ENCODE data around the gene SYS1. TPM values are rescaled to one million over a fixed set of nuclear protein-coding genes. Genes with fewer than 3 reads are reported as not detected.

SYS1 gene
- total RNA-seq, 1 experiment from 2014 or later: 20.5 TPM

DNA sequence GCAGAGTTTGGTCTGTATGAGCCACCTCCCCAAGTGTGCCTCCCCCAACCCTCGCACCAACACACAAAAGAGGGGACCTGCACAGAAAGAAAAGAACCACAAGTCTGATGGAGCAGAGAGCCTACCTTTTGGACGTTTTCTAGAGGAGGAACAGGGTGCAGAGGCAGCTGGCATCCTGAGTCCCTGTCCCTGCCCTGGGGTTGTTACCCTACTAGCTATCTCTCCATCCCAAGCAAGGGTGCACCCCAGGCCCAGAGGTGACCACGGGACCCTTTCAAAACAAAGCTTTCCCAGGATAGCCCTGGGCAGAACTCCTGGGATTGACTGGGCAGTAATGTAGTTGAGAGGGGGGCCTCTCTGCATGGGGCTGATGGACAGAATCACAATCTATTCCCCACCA lies 45.1 kb upstream of the SYS1 start:
- Histone ChIP-seq H3K79me2 (ENCODE audit: insufficient read depth, low read length) (no peaks in the 10 kb centered on the region), H3K4me2 (ENCODE audit: low read length) (no peak overlapping the region), H3K27me3 (ENCODE audit: insufficient read depth, low read length) (no peaks in the 10 kb centered on the region), H2AFZ (ENCODE audit: low read depth, low read length, poor library complexity, severe bottlenecking) (no peak overlapping the region), H3K4me3 (replicated peaks in 1 of 2; ENCODE audit: low read depth in 1 of 2, low read length in 2 of 2) (no peak overlapping the region), H4K20me1 (ENCODE audit: insufficient read depth) (no peaks in the 10 kb centered on the region), H3K9me2 (ENCODE audit: insufficient read depth) (no peaks in the 10 kb centered on the region), H3K4me1 (ENCODE audit: control insufficient read depth in 1 of 2, insufficient read depth in 2 of 2, low read length in 2 of 2) (no peaks in the 10 kb centered on the region), H3K9ac (ENCODE audit: low read length) (no peak overlapping the region), H3K27ac (ENCODE audit: low read depth, low read length) (no peak overlapping the region), H3K9me3 (ENCODE audit: control insufficient read depth in 1 of 2, insufficient read depth in 1 of 2, low read depth in 1 of 2, low read length in 2 of 2) (no peaks in the 10 kb centered on the region), H3K36me3 (ENCODE audit: control insufficient read depth in 1 of 2, insufficient read depth in 2 of 2, low read length in 2 of 2) (no peaks in the 10 kb centered on the region)
- ChIA-PET POLR2A (interaction anchor here (1.8 kb wide), 1 partner anchor 119 kb away, joined by 4 read pairs; no protein-coding TSS in a partner anchor), RAD21 (ENCODE audit: low non-redundant PET in 1 of 2, low total read pairs in 2 of 2, uncharacterized antibody in 2 of 2, unreplicated experiment in 2 of 2) (no interaction called here), CTCF (interaction anchor here (1.6 to 6.9 kb wide), 2 partner anchors 12 to 120 kb away, joined by 5 to 100 read pairs; no protein-coding TSS in a partner anchor)
- no peak for ATAC-seq
- no peak for TF ChIP-seq CEBPB (IDR thresholded peaks at IDR 0.05; ENCODE audit: low read depth)
- TF ChIP-seq, protein P1, sequence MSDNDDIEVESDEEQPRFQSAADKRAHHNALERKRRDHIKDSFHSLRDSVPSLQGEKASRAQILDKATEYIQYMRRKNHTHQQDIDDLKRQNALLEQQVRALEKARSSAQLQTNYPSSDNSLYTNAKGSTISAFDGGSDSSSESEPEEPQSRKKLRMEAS (IDR thresholded peaks at IDR 0.05): no peak
- intact Hi-C loops (cut with micrococcal nuclease): no loop called here
- no peak for DNase-seq (ENCODE audit: low read depth, low spot score)
- BruUV-seq (replicated peaks): no TSS peak

DNA sequence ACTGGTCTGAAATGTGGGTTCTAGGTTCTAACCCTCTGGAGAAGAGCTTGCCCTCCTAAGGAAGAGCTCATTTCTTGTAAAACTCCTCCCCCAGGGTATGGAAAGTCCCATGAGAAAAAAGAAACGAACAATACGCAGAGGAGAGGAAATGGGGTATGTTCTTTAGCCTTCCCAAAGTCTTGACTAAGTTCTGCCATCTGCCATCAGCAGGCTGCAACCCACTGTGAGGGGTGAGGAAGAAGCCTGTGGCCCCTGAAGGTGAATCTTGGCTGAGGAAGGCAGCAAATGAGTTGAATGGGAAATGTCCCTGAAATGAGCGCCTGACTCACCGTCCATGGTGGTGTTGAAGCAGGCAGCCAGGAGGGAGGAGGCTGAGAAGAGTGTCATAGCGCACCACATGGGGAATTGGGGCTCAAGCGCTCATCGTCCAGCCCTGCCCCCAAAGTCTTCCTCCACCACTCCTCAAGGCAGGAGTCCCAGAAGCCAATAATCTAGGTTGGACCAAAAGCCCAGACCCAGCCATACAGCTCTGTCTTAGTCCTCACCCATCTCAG lies 44.5 kb upstream of the SYS1 start:
- Histone ChIP-seq H2AFZ (ENCODE audit: low read depth, low read length, poor library complexity, severe bottlenecking) (no peak overlapping the region), H3K9ac (ENCODE audit: low read length) (no peak overlapping the region), H3K79me2 (ENCODE audit: insufficient read depth, low read length) (no peaks in the 10 kb centered on the region), H3K9me2 (ENCODE audit: insufficient read depth) (no peaks in the 10 kb centered on the region), H3K4me3 (replicated peaks in 1 of 2; ENCODE audit: low read depth in 1 of 2, low read length in 2 of 2) (no peak overlapping the region), H3K27me3 (ENCODE audit: insufficient read depth, low read length) (no peaks in the 10 kb centered on the region), H3K27ac (ENCODE audit: low read depth, low read length) (no peak overlapping the region), H3K4me2 (ENCODE audit: low read length) (no peak overlapping the region), H3K36me3 (ENCODE audit: control insufficient read depth in 1 of 2, insufficient read depth in 2 of 2, low read length in 2 of 2) (no peaks in the 10 kb centered on the region), H3K9me3 (ENCODE audit: control insufficient read depth in 1 of 2, insufficient read depth in 1 of 2, low read depth in 1 of 2, low read length in 2 of 2) (no peaks in the 10 kb centered on the region), H4K20me1 (ENCODE audit: insufficient read depth) (no peaks in the 10 kb centered on the region), H3K4me1 (ENCODE audit: control insufficient read depth in 1 of 2, insufficient read depth in 2 of 2, low read length in 2 of 2) (no peaks in the 10 kb centered on the region)
- intact Hi-C loops (cut with micrococcal nuclease): no loop called here
- DNase-seq (ENCODE audit: low read depth, low spot score): no peak
- ChIA-PET POLR2A (interaction anchor here (1.7 to 1.8 kb wide), 2 partner anchors 26 to 119 kb away, joined by 4 to 6 read pairs; no protein-coding TSS in a partner anchor), CTCF (interaction anchor here (0.6 to 6.9 kb wide), 8 partner anchors 11 to 453 kb away, joined by 3 to 100 read pairs (median 4); partner anchors contain the start of gene RBPJL), RAD21 (ENCODE audit: low non-redundant PET in 1 of 2, low total read pairs in 2 of 2, uncharacterized antibody in 2 of 2, unreplicated experiment in 2 of 2) (interaction anchor here in 1 of 2 experiments (1.8 kb wide), 1 partner anchor 118 kb away, joined by 11 read pairs; no protein-coding TSS in a partner anchor)
- BruUV-seq (replicated peaks): no TSS peak
- ATAC-seq: no peak
- TF ChIP-seq, protein P2, sequence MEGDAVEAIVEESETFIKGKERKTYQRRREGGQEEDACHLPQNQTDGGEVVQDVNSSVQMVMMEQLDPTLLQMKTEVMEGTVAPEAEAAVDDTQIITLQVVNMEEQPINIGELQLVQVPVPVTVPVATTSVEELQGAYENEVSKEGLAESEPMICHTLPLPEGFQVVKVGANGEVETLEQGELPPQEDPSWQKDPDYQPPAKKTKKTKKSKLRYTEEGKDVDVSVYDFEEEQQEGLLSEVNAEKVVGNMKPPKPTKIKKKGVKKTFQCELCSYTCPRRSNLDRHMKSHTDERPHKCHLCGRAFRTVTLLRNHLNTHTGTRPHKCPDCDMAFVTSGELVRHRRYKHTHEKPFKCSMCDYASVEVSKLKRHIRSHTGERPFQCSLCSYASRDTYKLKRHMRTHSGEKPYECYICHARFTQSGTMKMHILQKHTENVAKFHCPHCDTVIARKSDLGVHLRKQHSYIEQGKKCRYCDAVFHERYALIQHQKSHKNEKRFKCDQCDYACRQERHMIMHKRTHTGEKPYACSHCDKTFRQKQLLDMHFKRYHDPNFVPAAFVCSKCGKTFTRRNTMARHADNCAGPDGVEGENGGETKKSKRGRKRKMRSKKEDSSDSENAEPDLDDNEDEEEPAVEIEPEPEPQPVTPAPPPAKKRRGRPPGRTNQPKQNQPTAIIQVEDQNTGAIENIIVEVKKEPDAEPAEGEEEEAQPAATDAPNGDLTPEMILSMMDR (IDR thresholded peaks at IDR 0.05 in 2 of 3, conservative IDR thresholded peaks at IDR 0.05 in 1 of 3; ENCODE audit: borderline replicate concordance in 1 of 3, insufficient read depth in 1 of 3, low read depth in 2 of 3, low read length in 2 of 3): no peak
- no peak for TF ChIP-seq EGR1 (IDR thresholded peaks at IDR 0.05; ENCODE audit: low read depth)
- no peak for TF ChIP-seq CBX3 (IDR thresholded peaks at IDR 0.05; ENCODE audit: low read depth)
- no peak for TF ChIP-seq YY1 (IDR thresholded peaks at IDR 0.05; ENCODE audit: extremely low read depth, insufficient replicate concordance, low read depth, low read length)
- TF ChIP-seq SRF (IDR thresholded peaks at IDR 0.05; ENCODE audit: low read depth): no peak
- TF ChIP-seq ELF1 (IDR thresholded peaks at IDR 0.05; ENCODE audit: borderline replicate concordance, low read depth): no peak
- no peak for TF ChIP-seq TCF7L2 (IDR thresholded peaks at IDR 0.05; ENCODE audit: borderline replicate concordance, extremely low read depth, insufficient read depth, insufficient read length)
- TF ChIP-seq POLR2A (IDR thresholded peaks at IDR 0.05; ENCODE audit: borderline replicate concordance, extremely low read depth, insufficient read depth, insufficient read length): no peak
- TF ChIP-seq, protein P3, sequence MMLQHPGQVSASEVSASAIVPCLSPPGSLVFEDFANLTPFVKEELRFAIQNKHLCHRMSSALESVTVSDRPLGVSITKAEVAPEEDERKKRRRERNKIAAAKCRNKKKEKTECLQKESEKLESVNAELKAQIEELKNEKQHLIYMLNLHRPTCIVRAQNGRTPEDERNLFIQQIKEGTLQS (IDR thresholded peaks at IDR 0.05): no peak
- TF ChIP-seq CEBPB (IDR thresholded peaks at IDR 0.05; ENCODE audit: low read depth): no peak
- TF ChIP-seq, protein P4, sequence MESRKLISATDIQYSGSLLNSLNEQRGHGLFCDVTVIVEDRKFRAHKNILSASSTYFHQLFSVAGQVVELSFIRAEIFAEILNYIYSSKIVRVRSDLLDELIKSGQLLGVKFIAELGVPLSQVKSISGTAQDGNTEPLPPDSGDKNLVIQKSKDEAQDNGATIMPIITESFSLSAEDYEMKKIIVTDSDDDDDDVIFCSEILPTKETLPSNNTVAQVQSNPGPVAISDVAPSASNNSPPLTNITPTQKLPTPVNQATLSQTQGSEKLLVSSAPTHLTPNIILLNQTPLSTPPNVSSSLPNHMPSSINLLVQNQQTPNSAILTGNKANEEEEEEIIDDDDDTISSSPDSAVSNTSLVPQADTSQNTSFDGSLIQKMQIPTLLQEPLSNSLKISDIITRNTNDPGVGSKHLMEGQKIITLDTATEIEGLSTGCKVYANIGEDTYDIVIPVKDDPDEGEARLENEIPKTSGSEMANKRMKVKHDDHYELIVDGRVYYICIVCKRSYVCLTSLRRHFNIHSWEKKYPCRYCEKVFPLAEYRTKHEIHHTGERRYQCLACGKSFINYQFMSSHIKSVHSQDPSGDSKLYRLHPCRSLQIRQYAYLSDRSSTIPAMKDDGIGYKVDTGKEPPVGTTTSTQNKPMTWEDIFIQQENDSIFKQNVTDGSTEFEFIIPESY (IDR thresholded peaks at IDR 0.05; ENCODE audit: extremely low read depth, insufficient replicate concordance, low read length): no peak
- TF ChIP-seq, protein P1 (IDR thresholded peaks at IDR 0.05): no peak
- no peak for TF ChIP-seq JUND (IDR thresholded peaks at IDR 0.05)
- TF ChIP-seq FOSL1 (IDR thresholded peaks at IDR 0.05; ENCODE audit: low read depth): no peak
- no peak for TF ChIP-seq EZH2 (IDR thresholded peaks at IDR 0.05)
- no peak for TF ChIP-seq SP1 (IDR thresholded peaks at IDR 0.05; ENCODE audit: low read depth)
